OCI-LY1 (cell line): Measurements from ENCODE around the gene INPP5A.

ENCODE experiments used
- H2AFZ ChIP-seq: fragments of 200-600 bp; sonication (generic), shearing (Covaris generic); 2 replicates; pipeline ENCODE4 v1.6.0; 2014; ENCODE audit warnings: antibody characterized with exemption, mild to moderate bottlenecking, low read length
- H3F3A ChIP-seq: fragments of 200-600 bp; sonication (generic), shearing (Covaris generic); 2 replicates; pipeline ENCODE4 v1.6.0; 2014; ENCODE audit warnings: mild to moderate bottlenecking, antibody characterized with exemption, low read length, moderate library complexity; ENCODE audit not compliant: insufficient read depth
- H3K27ac ChIP-seq: fragments of 200-600 bp; sonication (generic); 2 replicates; pipeline ENCODE4 v1.5.1; 2014; ENCODE audit warnings: low read length, mixed run types, mild to moderate bottlenecking, low read depth; ENCODE audit not compliant: poor library complexity, severe bottlenecking
- H3K27me3 ChIP-seq: fragments of 200-600 bp; sonication (generic); 2 replicates; pipeline ENCODE4 v1.6.0; 2014; ENCODE audit warnings: antibody characterized with exemption, mild to moderate bottlenecking, low read length, moderate library complexity; ENCODE audit not compliant: insufficient read depth
- H3K36me3 ChIP-seq: fragments of 200-600 bp; sonication (generic); 2 replicates; pipeline ENCODE4 v1.6.1; 2014; ENCODE audit warnings: mild to moderate bottlenecking, antibody characterized with exemption, low read length, moderate library complexity, mixed read lengths; ENCODE audit not compliant: insufficient read depth
- H3K4me1 ChIP-seq: fragments of 200-600 bp; sonication (generic); 2 replicates; pipeline ENCODE4 v1.5.1; 2014; ENCODE audit warnings: mild to moderate bottlenecking, low read length, moderate library complexity; ENCODE audit not compliant: insufficient read depth, severe bottlenecking
- H3K4me2 ChIP-seq: fragments of 200-600 bp; sonication (generic), shearing (Covaris generic); 2 replicates; pipeline ENCODE4 v1.6.1; 2014; ENCODE audit warnings: low read length
- H3K4me3 ChIP-seq: fragments of 200-600 bp; sonication (generic); 2 replicates; pipeline ENCODE4 v1.5.1; 2014; ENCODE audit warnings: low read length, low read depth, mild to moderate bottlenecking, mixed read lengths; ENCODE audit not compliant: poor library complexity, severe bottlenecking
- H3K79me2 ChIP-seq: fragments of 200-600 bp; shearing (Covaris generic); 2 replicates; pipeline ENCODE4 v1.6.1; 2016; ENCODE audit warnings: mixed run types, low read length, mixed read lengths; ENCODE audit not compliant: insufficient read depth
- H3K9ac ChIP-seq: fragments of 200-600 bp; sonication (generic), shearing (Covaris generic); 2 replicates; pipeline ENCODE4 v1.6.1; 2014; ENCODE audit warnings: mild to moderate bottlenecking, low read length, mixed read lengths
- H3K9me2 ChIP-seq: fragments of 200-600 bp; sonication (generic), shearing (Covaris generic); 2 replicates; pipeline ENCODE4 v1.6.1; 2014; ENCODE audit warnings: low read depth, mild to moderate bottlenecking, low read length, mixed read lengths
- H3K9me3 ChIP-seq: fragments of 200-600 bp; shearing (Covaris generic); 2 replicates; pipeline ENCODE4 v1.6.1; 2014; ENCODE audit warnings: low read length, mixed read lengths
- H4K20me1 ChIP-seq: fragments of 200-600 bp; sonication (generic), shearing (Covaris generic); 2 replicates; pipeline ENCODE4 v1.6.0; 2016; ENCODE audit warnings: mild to moderate bottlenecking, low read length; ENCODE audit not compliant: insufficient read depth
- CTCF ChIP-seq: fragments of 200-600 bp; sonication (generic), shearing (Covaris generic); IDR thresholded peaks from 2 replicates; pipeline ENCODE4 v1.5.1; 2017; ENCODE audit warnings: mild to moderate bottlenecking, antibody characterized with exemption, low read length, moderate library complexity, mixed read lengths
- EZH2 ChIP-seq: fragments of 200-600 bp; sonication (generic), shearing (Covaris generic); IDR thresholded peaks from 2 replicates; pipeline ENCODE4 v1.8.0; 2017; ENCODE audit warnings: borderline replicate concordance, mixed run types, mild to moderate bottlenecking, antibody characterized with exemption, low read length, moderate library complexity, mixed read lengths

Gene INPP5A

DNA sequence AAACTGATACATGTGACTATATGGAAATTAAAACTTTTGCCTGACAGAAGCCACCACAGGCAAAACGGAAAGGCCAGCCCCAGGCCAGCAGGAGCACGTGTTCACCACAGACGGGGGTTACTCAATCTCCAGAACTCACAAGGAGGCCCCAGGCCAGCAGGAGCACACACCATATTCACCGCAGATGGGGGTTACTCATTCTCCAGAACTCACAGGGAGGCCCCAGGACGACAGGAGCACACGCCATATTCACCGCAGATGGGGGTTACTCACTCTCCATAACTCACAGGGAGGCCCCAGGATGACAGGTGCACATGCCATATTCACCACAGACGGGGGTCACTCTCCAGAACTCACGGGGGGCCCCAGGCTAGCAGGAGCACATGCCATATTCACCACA lies 186.9 kb downstream of the INPP5A start:
- Histone ChIP-seq H3K4me2 (no peak overlapping the region), H3K4me3 (no peak overlapping the region), H3F3A (no peaks in the 10 kb centered on the region), H3K9me2 (no peaks in the 10 kb centered on the region), H3K9ac (no peak overlapping the region), H3K27me3 (no peaks in the 10 kb centered on the region), H4K20me1 (no peaks in the 10 kb centered on the region), H3K36me3 (no peaks in the 10 kb centered on the region), H3K27ac (no peak overlapping the region), H2AFZ (no peak overlapping the region), H3K79me2 (no peaks in the 10 kb centered on the region), H3K4me1 (no peaks in the 10 kb centered on the region), H3K9me3 (no peaks in the 10 kb centered on the region)
- TF ChIP-seq CTCF (no peak), EZH2 (no peak)

DNA sequence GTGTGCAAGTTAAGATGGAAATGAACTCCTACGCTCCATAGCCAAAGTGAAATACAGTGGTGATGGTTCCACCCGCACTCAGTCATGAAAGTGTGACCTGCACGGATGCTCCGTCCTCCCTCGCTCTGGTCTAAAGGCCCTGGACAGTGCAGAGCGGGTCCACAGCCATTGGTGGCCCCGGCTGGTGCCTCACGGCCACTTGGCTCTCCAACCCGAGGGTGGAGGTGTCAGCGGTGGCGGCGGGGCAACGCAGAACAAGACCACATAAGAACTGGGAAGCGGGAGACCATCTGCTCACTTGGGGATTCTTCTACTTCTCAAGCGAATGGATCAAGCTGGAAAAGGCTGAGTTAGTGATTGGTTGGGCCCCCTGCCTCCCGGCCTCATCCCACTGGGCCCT lies 187.6 kb downstream of the INPP5A start:
- no peaks in the 10 kb centered on the region for H3K36me3 ChIP-seq
- no peak overlapping the region for H3K4me3 ChIP-seq
- H4K20me1 ChIP-seq = no peaks in the 10 kb centered on the region
- H3K9ac ChIP-seq = no peak overlapping the region
- H3F3A ChIP-seq = no peaks in the 10 kb centered on the region
- H3K4me2 ChIP-seq = no peak overlapping the region
- H2AFZ ChIP-seq = no peak overlapping the region
- no peaks in the 10 kb centered on the region for H3K9me3 ChIP-seq
- H3K27ac ChIP-seq = no peak overlapping the region
- H3K27me3 ChIP-seq = no peaks in the 10 kb centered on the region
- no peaks in the 10 kb centered on the region for H3K79me2 ChIP-seq
- H3K4me1 ChIP-seq = no peaks in the 10 kb centered on the region
- TF ChIP-seq EZH2 (no peak), CTCF (no peak)
- no peaks in the 10 kb centered on the region for H3K9me2 ChIP-seq

DNA sequence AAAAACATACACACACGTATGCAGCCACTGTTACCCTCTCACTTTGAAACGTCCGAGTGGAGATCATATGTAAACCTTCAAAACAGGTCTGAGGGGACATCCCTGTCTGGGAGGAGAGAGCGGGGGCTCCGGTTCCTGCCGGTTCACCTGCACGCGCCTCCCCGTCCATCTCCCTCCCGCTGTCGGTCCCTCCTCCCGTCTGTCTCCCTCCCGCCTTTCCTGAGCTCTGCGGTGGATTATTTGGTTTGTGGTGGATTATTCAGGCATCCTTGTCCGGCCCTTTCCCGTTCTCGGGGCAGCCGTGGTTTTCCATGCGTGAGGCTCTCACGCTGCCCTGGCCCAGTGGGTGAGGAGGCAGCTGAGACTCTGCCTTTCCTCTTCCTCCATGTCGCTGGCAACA lies 188.6 kb downstream of the INPP5A start:
- Histone ChIP-seq H3K27ac (no peak overlapping the region), H3K4me1 (no peaks in the 10 kb centered on the region), H3K4me3 (no peak overlapping the region), H3F3A (no peaks in the 10 kb centered on the region), H3K79me2 (no peaks in the 10 kb centered on the region), H2AFZ (no peak overlapping the region), H3K9me2 (no peaks in the 10 kb centered on the region), H3K4me2 (no peak overlapping the region), H3K27me3 (no peaks in the 10 kb centered on the region), H3K9me3 (no peaks in the 10 kb centered on the region), H4K20me1 (no peaks in the 10 kb centered on the region), H3K36me3 (no peaks in the 10 kb centered on the region), H3K9ac (no peak overlapping the region)
- TF ChIP-seq EZH2 (no peak), CTCF (no peak)
